K562 (cell line): ENCODE data around the gene ZDHHC18. TPM values are rescaled to one million over a fixed set of nuclear protein-coding genes. Genes with fewer than 3 reads are reported as not detected.

Experiments
- ARID1B ChIP-seq: fragments of 450-650 bp; IDR thresholded peaks from 2 replicates; pipeline ENCODE4 v1.6.1; 2016; ENCODE audit warnings: antibody characterized with exemption, mild to moderate bottlenecking, inconsistent platforms
- CAMTA2 ChIP-seq: fragments of 250-450 bp; sonication (Bioruptor Pico); conservative IDR thresholded peaks from 2 replicates; pipeline ENCODE4 v1.5.1; 2022
- CREB1 ChIP-seq, 2 experiments: sonication (generic) in 1 of 2; formaldehyde crosslinking in 1 of 2; IDR thresholded peaks; 2 replicates each; pipeline versions ENCODE4 v1.6.1 to v1.8.0; 2012 to 2022; ENCODE audit warnings: inconsistent platforms in 1 of 2, mild to moderate bottlenecking in 1 of 2, missing genetic modification reagents in 1 of 2, moderate library complexity in 1 of 2
- DPF2 ChIP-seq: fragments of 450-650 bp; IDR thresholded peaks from 2 replicates; pipeline ENCODE4 v1.6.1; 2016
- FOXJ3 ChIP-seq: sonication (generic); formaldehyde crosslinking; IDR thresholded peaks from 2 replicates; pipeline ENCODE4 v1.4.0; 2020; ENCODE audit warnings: mild to moderate bottlenecking, missing genetic modification reagents
- KDM2B ChIP-seq: fragments of 250-450 bp; sonication (Bioruptor Pico); IDR thresholded peaks from 2 replicates; pipeline ENCODE4 v1.8.0; 2021; ENCODE audit warnings: mild to moderate bottlenecking, moderate library complexity
- KLF1 ChIP-seq: fragments of 450-650 bp; IDR thresholded peaks from 2 replicates; pipeline ENCODE4 v1.6.1; 2016; ENCODE audit warnings: missing genetic modification characterization, missing compliant biosample characterization
- PRPF4 ChIP-seq: fragments of 200-400 bp; formaldehyde crosslinking; IDR thresholded peaks from one replicate; pipeline ENCODE4 v1.6.1; 2017; ENCODE audit warnings: low read length, low read depth, mild to moderate bottlenecking; ENCODE audit not compliant: insufficient read depth, poor library complexity, severe bottlenecking
- PTBP1 ChIP-seq: fragments of 200-400 bp; formaldehyde crosslinking; IDR thresholded peaks from 2 replicates; pipeline ENCODE4 v1.6.1; 2017; ENCODE audit warnings: low read depth, low read length
- RBM14 ChIP-seq: fragments of 200-400 bp; formaldehyde crosslinking; IDR thresholded peaks from 2 replicates; pipeline ENCODE4 v1.6.1; 2018; ENCODE audit warnings: low read depth, mild to moderate bottlenecking, low read length, moderate library complexity, borderline replicate concordance; ENCODE audit not compliant: insufficient read depth
- RNF219 ChIP-seq: fragments of 250-450 bp; sonication (Bioruptor Pico); IDR thresholded peaks from 2 replicates; pipeline ENCODE4 v1.5.0; 2022; ENCODE audit warnings: mild to moderate bottlenecking
- SAFB2 ChIP-seq: fragments of 200-400 bp; formaldehyde crosslinking; IDR thresholded peaks from 2 replicates; pipeline ENCODE4 v1.6.1; 2018; ENCODE audit warnings: borderline replicate concordance, low read length, low read depth, moderate library complexity; ENCODE audit not compliant: severe bottlenecking
- SP2 ChIP-seq: IDR thresholded peaks from 2 replicates; pipeline ENCODE4 v1.6.1; 2011; ENCODE audit warnings: mild to moderate bottlenecking, low read depth, low read length, moderate library complexity; ENCODE audit not compliant: poor library complexity, severe bottlenecking; ENCODE audit errors: extremely low read depth
- TAF1 ChIP-seq: IDR thresholded peaks from 2 replicates; pipeline ENCODE4 v1.6.1; 2011; ENCODE audit warnings: mild to moderate bottlenecking, low read length, moderate library complexity; ENCODE audit not compliant: insufficient read depth, control insufficient read depth, severe bottlenecking; ENCODE audit errors: extremely low read depth
- TARDBP ChIP-seq: fragments of 450-650 bp; IDR thresholded peaks from 2 replicates; pipeline ENCODE4 v1.6.1; 2016
- ZBTB7A ChIP-seq: IDR thresholded peaks from 2 replicates; pipeline ENCODE4 v1.6.1; 2011; ENCODE audit warnings: low read depth, mild to moderate bottlenecking, low read length, moderate library complexity, borderline replicate concordance; ENCODE audit not compliant: control insufficient read depth
- ZC3H4 ChIP-seq: sonication (generic); formaldehyde crosslinking; IDR thresholded peaks from 2 replicates; pipeline ENCODE4 v1.9.0; 2021; ENCODE audit warnings: missing genetic modification reagents, borderline replicate concordance
- ZNF165 ChIP-seq: fragments of 250-450 bp; sonication (Bioruptor Pico); IDR thresholded peaks from 2 replicates; pipeline ENCODE4 v1.4.0; 2020; ENCODE audit warnings: borderline replicate concordance
- ZNF436 ChIP-seq: fragments of 250-450, 450-650 bp; sonication (Bioruptor Pico); formaldehyde crosslinking; IDR thresholded peaks from 2 replicates; pipeline ENCODE4 v1.7.0; 2020; ENCODE audit warnings: mild to moderate bottlenecking
- ZNF57 ChIP-seq: fragments of 450-650 bp; formaldehyde crosslinking; IDR thresholded peaks from 2 replicates; pipeline ENCODE4 v1.4.0; 2020; ENCODE audit warnings: mild to moderate bottlenecking, moderate library complexity
- polyA plus RNA-seq, 8 experiments: library from polyadenylated mRNA; depleted of rRNA in 4 of 8; stranded (reverse) in 5 of 8; unstranded in 3 of 8; fragments of >200 nt; fragmentation: Nextera tagmentation in 2 of 8; fragmentation: Illumina TruSeq in 1 of 8; extraction: Ambion mirVana in 2 of 8; extraction: Trizol in 1 of 8; gene quantifications; 2 replicates each; pipeline versions ENCODE4 v1.2.1 to v1.2.3, GENCODE V29; 2011 to 2014; ENCODE audit warnings: inconsistent platforms in 1 of 8, missing spikeins in 1 of 8
- total RNA-seq, 7 experiments: library from RNA; depleted of rRNA in 6 of 7; stranded (reverse); fragments of >200 nt in 6 of 7; fragmentation: Illumina TruSeq in 2 of 7; extraction: Trizol in 2 of 7; gene quantifications; 2 replicates each; pipeline versions ENCODE4 v1.2.1 to v1.2.3, GENCODE V29; 2011 to 2021; ENCODE audit warnings: low replicate concordance in 1 of 7
- TF ChIP-seq, protein P1 (sequence below): sonication (generic); formaldehyde crosslinking; IDR thresholded peaks from 2 replicates; pipeline ENCODE4 v1.8.0; 2022; ENCODE audit warnings: missing genetic modification reagents, mild to moderate bottlenecking, moderate library complexity, borderline replicate concordance
- TF ChIP-seq, protein P2 (sequence below): fragments of 250-450 bp; sonication (Bioruptor Pico); IDR thresholded peaks from 2 replicates; pipeline ENCODE4 v1.4.0; 2020

The ZDHHC18 gene
- total and polyA plus RNA-seq, 9 of the 15 experiments (the other 6 are each of a cell fraction or from before 2014, with no cell fraction given) = 0.42 to 35.6 (median 15.8) TPM

DNA sequence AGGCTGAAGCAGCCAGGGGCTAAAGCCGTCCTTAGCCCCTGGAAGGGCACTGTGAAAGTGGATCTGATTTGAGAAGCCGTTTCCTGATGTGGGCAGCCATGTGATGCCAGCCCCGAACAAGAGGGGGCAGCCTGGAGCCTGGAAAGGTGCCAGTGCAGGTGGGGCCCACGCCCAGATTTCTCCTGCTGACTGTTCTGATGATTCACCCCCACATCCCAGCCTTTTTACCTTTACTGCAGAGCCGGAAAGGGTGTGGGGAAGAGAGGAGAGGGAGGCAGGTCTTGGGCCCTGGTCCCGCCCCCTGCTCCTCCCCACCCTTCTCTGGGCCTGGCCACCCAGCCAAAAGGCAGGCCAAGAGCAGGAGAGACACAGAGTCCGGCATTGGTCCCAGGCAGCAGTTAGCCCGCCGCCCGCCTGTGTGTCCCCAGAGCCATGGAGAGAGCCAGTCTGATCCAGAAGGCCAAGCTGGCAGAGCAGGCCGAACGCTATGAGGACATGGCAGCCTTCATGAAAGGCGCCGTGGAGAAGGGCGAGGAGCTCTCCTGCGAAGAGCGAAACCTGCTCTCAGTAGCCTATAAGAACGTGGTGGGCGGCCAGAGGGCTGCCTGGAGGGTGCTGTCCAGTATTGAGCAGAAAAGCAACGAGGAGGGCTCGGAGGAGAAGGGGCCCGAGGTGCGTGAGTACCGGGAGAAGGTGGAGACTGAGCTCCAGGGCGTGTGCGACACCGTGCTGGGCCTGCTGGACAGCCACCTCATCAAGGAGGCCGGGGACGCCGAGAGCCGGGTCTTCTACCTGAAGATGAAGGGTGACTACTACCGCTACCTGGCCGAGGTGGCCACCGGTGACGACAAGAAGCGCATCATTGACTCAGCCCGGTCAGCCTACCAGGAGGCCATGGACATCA lies 36.5 kb downstream of the ZDHHC18 start, which contains the start of gene SFN (continued):
- no peak for TF ChIP-seq RNF219 (CRISPR knock-in tag)
- no peak for TF ChIP-seq PTBP1
- no peak for TF ChIP-seq PRPF4
- TF ChIP-seq KLF1 (tag) = no peak
- peak; percentile 61; the same call in 1 of the 2 replicates for TF ChIP-seq ZC3H4
- TF ChIP-seq ARID1B = peak; percentile 62
- TF ChIP-seq ZNF436 (CRISPR knock-in tag) = no peak
- no peak for TF ChIP-seq ZNF57
- no peak for TF ChIP-seq ZNF165 (CRISPR knock-in tag)
- TF ChIP-seq FOXJ3 = no peak
- TF ChIP-seq TAF1 = no peak
- TF ChIP-seq, protein P1, sequence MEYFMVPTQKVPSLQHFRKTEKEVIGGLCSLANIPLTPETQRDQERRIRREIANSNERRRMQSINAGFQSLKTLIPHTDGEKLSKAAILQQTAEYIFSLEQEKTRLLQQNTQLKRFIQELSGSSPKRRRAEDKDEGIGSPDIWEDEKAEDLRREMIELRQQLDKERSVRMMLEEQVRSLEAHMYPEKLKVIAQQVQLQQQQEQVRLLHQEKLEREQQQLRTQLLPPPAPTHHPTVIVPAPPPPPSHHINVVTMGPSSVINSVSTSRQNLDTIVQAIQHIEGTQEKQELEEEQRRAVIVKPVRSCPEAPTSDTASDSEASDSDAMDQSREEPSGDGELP (CRISPR knock-in tag) = peak; percentile 85
- peak; percentile 67 for TF ChIP-seq DPF2
- TF ChIP-seq TARDBP = no peak
- TF ChIP-seq CAMTA2 (CRISPR knock-in tag) = no peak
- no peak for TF ChIP-seq KDM2B (CRISPR knock-in tag)
- no peak for TF ChIP-seq RBM14
- TF ChIP-seq CREB1 (IDR thresholded peaks at IDR 0.05) = peak; percentile 23; the same call in 1 of the 2 replicates
- TF ChIP-seq CREB1 (CRISPR knock-in tag; IDR thresholded peaks at IDR 0.05) = no peak
- no peak for TF ChIP-seq SP2
- TF ChIP-seq, protein P2, sequence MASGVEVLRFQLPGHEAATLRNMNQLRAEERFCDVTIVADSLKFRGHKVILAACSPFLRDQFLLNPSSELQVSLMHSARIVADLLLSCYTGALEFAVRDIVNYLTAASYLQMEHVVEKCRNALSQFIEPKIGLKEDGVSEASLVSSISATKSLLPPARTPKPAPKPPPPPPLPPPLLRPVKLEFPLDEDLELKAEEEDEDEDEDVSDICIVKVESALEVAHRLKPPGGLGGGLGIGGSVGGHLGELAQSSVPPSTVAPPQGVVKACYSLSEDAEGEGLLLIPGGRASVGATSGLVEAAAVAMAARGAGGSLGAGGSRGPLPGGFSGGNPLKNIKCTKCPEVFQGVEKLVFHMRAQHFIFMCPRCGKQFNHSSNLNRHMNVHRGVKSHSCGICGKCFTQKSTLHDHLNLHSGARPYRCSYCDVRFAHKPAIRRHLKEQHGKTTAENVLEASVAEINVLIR (CRISPR knock-in tag) = no peak
- no peak for TF ChIP-seq SAFB2
- TF ChIP-seq ZBTB7A = peak; percentile 50; the same call in 1 of the 2 replicates
